GM10266 (cell line): ENCODE data around the gene FBXW8.

ENCODE experiments used
- DNase-seq: peaks from one replicate; pipeline ENCODE4 v3.0.0; 2012; ENCODE audit errors: extremely low spot score
- TF ChIP-seq, protein P1 (sequence below): IDR thresholded peaks from 2 replicates; pipeline ENCODE4 v1.5.1; 2012; ENCODE audit warnings: mild to moderate bottlenecking, low read depth; ENCODE audit not compliant: control insufficient read depth, insufficient read depth; ENCODE audit errors: missing control alignments

The FBXW8 gene

DNA sequence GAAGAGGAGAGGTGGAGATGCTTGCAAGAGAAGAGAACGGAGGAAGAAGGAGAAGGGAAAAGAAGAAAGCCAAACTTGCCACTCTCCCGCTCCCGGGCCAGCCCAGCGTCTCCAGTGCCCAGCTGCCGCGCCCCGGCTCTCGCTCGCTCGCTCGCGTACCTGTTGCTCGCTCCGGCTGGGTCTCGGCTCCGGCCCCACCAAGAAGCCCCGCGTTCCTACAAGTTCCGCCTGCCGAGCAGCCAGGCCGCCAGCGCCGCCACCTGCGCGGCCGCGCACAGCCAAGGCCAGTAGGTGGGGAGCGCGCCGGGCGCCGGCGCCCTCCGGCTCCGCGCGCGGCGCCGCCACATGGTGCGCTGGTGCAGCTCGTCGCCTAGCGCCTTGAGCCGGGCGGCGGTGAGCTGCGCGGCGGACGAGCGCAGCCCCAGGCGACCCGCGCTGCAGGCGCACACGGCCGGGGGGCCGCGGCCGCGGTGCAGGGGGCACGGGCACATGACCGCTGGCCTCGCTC lies 29.9 kb upstream of the FBXW8 start:
- TF ChIP-seq, protein P1, sequence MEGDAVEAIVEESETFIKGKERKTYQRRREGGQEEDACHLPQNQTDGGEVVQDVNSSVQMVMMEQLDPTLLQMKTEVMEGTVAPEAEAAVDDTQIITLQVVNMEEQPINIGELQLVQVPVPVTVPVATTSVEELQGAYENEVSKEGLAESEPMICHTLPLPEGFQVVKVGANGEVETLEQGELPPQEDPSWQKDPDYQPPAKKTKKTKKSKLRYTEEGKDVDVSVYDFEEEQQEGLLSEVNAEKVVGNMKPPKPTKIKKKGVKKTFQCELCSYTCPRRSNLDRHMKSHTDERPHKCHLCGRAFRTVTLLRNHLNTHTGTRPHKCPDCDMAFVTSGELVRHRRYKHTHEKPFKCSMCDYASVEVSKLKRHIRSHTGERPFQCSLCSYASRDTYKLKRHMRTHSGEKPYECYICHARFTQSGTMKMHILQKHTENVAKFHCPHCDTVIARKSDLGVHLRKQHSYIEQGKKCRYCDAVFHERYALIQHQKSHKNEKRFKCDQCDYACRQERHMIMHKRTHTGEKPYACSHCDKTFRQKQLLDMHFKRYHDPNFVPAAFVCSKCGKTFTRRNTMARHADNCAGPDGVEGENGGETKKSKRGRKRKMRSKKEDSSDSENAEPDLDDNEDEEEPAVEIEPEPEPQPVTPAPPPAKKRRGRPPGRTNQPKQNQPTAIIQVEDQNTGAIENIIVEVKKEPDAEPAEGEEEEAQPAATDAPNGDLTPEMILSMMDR: peak; percentile 25
- peak; percentile 79 for DNase-seq

DNA sequence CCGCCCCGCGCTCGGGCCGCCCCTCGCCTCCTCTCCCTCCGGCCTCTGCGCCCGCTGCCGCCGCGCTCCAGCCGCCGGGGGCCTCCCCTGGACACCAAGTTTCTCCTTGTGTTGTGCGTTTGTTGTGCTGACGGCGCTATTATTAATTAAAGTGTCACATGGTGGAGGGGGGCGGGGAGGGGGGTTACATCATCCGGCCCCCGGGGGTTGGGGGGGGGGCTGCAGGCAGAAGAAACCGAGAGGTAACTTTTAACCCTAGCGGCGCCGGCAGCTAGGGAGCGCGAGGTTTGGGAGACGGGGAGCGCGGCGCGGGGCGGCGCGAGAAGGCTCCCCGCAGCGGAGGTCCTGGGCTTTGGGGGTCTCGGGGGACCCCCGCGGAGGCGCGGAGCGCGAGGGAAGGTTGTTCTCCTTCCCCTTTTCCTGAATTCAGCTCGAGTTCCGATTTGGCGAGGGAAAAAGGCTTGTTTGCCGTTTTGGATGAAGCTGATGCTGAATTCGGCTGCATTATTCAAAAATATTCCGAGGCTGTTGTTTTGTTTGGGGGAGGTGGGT lies 29.3 kb upstream of the FBXW8 start, which contains the start of gene HRK:
Gene HRK (minus strand): TSS at position 117 of the 552 bp plus-strand sequence. CDS start 134 bp downstream, outside the sequence.
- TF ChIP-seq, protein P1: no peak
- no peak for DNase-seq

DNA sequence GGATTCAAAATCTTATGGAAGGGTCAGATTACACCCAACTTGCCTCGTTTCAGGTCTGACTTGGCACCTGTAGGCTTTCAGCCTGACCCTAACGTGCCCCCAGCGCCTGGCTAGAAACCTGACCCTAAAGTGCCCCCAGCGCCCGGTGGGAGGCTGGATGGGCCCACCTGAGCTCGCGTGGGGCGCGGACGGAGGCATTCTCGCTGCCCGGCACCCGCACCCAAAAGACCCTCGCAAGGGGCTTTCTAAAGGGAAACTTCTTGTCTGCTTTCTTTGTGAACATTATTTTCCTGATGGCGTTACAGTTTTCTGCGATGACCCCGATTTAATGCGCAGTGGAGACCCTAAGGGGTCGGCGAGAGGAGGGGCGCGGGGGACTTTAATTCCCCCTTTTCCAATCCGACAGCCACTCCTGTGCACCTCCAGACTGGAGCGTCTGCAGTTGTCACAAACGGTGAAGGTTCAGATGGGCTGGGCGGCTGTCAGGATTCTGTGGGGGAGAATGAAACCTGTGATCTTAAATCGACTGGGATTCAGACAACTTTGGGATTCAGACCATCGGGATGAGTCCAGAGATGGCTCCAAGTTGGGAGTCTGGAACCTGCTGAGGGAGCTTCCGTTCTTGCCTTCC lies 28.8 kb upstream of the FBXW8 start:
- TF ChIP-seq, protein P1: no peak
- DNase-seq: no peak

DNA sequence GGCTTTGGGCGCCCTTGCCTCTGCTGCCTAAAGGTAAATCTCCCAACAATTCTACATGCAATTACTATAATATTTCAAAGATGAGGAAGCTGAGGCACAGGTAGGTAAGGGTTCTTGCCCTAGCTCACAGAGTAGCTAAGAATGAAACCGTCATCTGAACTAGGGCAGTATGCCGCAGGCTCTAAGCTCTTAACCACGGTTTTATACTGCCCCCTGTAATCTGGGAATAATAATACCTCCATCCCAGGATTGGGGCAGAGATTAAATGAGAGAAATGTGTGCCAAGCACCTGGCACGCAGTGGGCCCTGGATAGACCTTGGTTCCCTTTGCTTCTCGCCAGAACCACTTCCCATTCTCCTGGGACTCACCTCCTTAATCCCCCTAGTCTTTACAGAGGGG lies 28.0 kb upstream of the FBXW8 start:
- no peak for DNase-seq
- TF ChIP-seq, protein P1: peak; percentile 18

DNA sequence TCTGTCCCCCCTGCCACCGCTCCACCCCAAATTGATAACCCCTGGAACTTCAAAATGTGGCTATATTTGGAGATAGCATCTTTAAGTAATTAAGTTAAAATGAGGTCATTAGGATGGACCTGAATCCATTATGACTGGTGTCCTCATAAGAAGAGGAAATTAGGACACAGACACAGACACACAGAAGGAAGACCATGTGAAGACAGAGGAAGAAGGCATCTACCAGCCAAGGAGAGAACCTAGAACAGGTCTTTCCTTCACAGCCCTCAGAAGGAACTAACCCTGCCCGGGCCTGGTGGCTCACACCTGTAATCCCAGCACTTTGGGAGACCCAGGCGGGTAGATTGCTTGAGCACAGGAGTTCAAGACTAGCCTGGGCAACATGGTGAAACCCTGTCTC lies 25.9 kb upstream of the FBXW8 start:
- TF ChIP-seq, protein P1: no peak
- DNase-seq: no peak

DNA sequence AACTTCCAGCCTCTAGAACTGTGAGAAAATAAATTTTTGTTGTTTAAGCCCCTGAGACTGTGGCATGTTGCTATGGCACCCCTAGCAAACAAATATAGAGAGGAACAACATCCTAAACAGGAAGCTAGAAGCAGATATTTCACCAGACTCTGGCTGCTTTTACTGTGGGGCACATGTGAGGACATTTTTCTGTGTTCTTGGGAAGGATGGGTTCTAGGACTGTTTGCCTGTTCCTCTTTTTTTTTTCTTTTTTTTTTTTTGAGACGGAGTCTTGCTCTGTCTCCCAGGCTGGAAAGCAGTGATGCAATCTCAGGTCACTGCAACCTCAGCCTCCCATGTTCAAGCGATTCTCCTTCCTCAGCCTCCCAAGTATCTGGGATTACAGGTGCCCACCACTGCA lies 25.3 kb upstream of the FBXW8 start:
- DNase-seq: no peak
- TF ChIP-seq, protein P1: no peak

DNA sequence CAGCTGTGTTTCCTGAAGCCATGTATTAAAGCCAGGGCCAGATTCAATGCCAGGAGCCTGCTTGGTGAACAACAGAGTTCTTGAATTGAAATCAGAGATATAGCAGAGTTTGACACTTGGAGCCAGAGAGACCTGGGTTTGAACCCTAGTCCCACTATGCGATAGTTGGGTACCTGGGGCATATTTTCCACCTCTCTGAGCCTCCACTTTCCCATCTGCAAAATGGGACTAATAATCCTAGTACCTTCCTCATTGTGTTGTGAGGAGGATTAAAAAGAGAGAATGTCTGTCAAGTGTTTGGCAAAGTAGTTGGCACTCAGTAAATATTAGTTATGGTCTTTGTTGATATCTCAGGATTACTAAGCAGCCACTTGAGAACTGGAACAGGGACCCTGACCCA lies 23.5 kb upstream of the FBXW8 start:
- TF ChIP-seq, protein P1: no peak
- DNase-seq: no peak
